HG03280 (cell line): Measurements from ENCODE around the gene PANX3.

Experiments used
- ATAC-seq: cut with Tn5 transposase; IDR thresholded peaks from one replicate; pipeline ENCODE4 v1.9.1; 2021; ENCODE audit warnings: mild to moderate bottlenecking, moderate library complexity; ENCODE audit not compliant: unreplicated experiment

The PANX3 gene

GRCh38 chr11:124612567-124613246 lies 1.5 kb downstream of the PANX3 start:
- ATAC-seq, result no peak

- no peak for ATAC-seq
Measured at GRCh38 chr11:124618863-124619262, 7.6 kb downstream of the PANX3 start.

GRCh38 chr11:124622531-124623451 lies 11.6 kb downstream of the PANX3 start, which contains the start of gene TBRG1:
Gene TBRG1, plus strand, starts transcription at chr11:124622864. Its CDS starts 220 bp downstream, at chr11:124623084.
- peak; percentile 97 for ATAC-seq

- ATAC-seq, result no peak
Measured at GRCh38 chr11:124623861-124624525, 12.8 kb downstream of the PANX3 start.

- no peak for ATAC-seq
Measured at GRCh38 chr11:124625504-124626168, 14.4 kb downstream of the PANX3 start.

GRCh38 chr11:124627546-124627945 lies 16.3 kb downstream of the PANX3 start:
- no peak for ATAC-seq

- no peak for ATAC-seq
Measured at GRCh38 chr11:124629961-124630360, 18.7 kb downstream of the PANX3 start.

- ATAC-seq, result no peak
Measured at GRCh38 chr11:124633355-124633754, 22.1 kb downstream of the PANX3 start.

GRCh38 chr11:124635932-124636331 lies 24.7 kb downstream of the PANX3 start:
- no peak for ATAC-seq

GRCh38 chr11:124638500-124638899 lies 27.3 kb downstream of the PANX3 start:
- no peak for ATAC-seq

- ATAC-seq, result no peak
Measured at GRCh38 chr11:124639186-124639585, 28.0 kb downstream of the PANX3 start.

- no peak for ATAC-seq
Measured at GRCh38 chr11:124640666-124641065, 29.4 kb downstream of the PANX3 start.

GRCh38 chr11:124642628-124643027 lies 31.4 kb downstream of the PANX3 start:
- no peak for ATAC-seq

GRCh38 chr11:124643042-124643604 lies 31.9 kb downstream of the PANX3 start:
- ATAC-seq, result no peak

- no peak for ATAC-seq
Measured at GRCh38 chr11:124643605-124644425, 32.6 kb downstream of the PANX3 start.

GRCh38 chr11:124644426-124645280 lies 33.4 kb downstream of the PANX3 start:
- peak; percentile 55 for ATAC-seq

- ATAC-seq, result no peak
Measured at GRCh38 chr11:124646148-124646547, 34.9 kb downstream of the PANX3 start.

GRCh38 chr11:124648610-124649009 lies 37.4 kb downstream of the PANX3 start:
- ATAC-seq, result no peak
